Retina (tissue), 1 donor: ENCODE data around the gene PRKCE.

Source experiments
- DNase-seq: peaks from one replicate; pipeline ENCODE4 v3.0.0-alpha.2; 2016

Gene PRKCE

DNA sequence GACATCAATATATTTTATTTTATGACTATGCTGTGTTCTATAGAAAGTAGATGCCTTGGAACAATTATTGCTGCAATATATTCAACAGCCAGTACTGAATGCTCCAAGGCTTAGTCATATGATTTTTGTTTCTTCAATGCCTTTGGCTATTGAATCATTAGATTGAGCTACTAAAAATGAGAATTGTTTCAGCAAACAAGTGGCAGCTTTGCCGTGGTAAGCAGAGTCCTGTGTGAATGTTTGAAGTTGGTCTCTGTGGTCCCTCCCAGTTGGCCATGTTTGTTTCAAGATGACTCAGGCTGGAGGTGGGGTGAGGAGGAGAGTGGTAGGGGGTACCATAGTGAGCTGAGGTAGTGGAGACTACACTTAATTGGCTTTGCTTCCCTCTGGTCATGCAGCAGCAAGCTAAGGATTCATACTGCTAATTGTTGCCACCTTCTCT is 447.2 kb downstream of the PRKCE start:
- DNase-seq = no peak

GRCh38 chr2:46101557-46102220 is 450.2 kb downstream of the PRKCE start:
- no peak for DNase-seq

- DNase-seq = no peak
These were observed 455.2 kb downstream of the PRKCE start for GRCh38 chr2:46106690-46107089.

DNA sequence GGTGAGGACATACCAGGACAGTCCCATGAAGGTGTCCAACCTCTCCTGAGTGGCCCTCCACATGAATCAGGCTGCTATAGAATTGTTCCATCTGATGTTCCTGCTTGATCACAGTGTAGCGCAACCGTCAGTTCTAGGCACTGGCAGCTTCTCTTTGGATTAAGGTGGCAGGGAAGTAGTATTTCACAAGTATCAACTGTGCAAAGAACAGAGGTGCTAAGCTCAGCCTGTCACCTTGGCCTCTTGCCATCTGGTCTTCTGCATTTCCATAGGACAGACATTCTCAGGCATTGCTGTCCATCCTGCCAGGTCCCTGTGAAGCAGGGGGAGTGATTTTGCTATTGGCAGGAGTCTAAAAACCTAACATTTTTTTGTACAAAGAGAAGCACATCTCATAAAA is 463.5 kb downstream of the PRKCE start:
- DNase-seq = no peak

DNA sequence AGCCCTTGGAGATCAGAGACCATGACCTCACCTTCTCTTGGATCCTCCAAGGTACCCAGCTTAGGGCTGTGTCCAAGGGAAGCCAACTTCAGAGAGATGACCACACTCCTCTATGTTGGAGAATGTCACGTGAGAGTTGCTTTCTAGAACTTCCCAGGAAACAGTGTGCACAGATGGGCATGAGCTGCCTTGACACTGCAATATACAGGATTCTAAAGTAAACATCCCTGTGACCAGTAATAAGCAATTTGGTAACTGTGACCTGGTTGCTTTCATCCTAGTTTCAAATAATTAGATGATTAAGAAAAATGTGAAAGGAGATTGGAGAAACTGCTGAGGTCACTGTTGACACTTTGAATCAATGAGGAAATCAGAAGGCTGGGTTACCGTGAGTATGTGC is 464.7 kb downstream of the PRKCE start:
- DNase-seq = no peak

GRCh38 chr2:46116553-46116991 is 465.1 kb downstream of the PRKCE start:
- DNase-seq = peak; percentile 30

DNA sequence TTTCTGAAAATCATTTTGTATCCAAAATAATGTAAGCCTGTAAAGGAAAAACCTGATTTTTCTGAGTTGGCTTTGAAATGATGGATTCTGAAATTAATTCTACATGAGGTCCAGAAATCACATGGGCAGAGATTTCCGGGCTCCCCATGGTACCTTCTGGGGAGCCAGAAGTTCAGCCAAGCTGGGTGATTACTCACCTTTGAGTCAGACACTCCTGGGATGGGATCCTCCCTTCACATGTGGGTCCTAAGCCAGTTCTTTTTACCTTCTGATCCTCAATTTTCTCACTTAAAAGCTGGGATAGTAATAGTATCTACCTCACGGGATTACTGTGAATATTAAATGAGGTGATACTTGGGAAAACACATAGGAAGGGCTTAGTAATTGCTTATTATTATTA is 465.9 kb downstream of the PRKCE start:
- no peak for DNase-seq

GRCh38 chr2:46117994-46118393 is 466.5 kb downstream of the PRKCE start:
- DNase-seq = no peak

DNA sequence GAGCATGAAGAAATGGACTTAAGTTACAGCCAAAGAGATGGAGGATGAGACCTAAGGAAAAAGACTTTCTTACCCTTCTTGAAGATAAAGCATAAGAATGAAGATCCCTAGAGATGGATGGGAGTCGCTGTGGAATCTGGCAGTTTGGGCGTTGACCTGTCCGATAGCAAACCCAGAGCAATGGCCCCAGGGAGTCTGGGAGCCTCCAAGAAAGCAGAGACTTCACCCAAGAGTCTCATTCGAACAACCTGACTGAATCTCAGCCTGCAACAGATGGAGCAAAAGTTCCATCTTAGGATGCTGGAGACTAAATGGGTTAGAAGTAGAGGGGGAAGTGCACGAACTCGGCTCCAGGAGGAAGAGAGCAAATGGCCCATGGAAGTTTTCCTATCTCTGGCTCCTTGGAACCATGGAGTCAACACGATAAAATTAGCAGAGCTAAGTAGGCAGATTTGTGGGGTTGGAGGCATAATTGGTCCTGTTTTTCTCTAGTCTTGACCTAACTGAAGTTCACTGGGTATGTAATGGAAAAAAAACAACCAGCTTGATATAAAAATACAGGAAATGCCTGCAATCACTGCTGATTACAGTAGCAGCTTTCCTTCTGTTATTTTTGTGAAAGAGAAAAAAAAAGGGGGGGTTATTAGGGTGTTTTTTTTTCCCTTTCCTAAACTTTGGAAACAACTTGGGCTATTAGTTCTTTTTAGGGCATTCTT is 467.3 kb downstream of the PRKCE start:
- no peak for DNase-seq

DNA sequence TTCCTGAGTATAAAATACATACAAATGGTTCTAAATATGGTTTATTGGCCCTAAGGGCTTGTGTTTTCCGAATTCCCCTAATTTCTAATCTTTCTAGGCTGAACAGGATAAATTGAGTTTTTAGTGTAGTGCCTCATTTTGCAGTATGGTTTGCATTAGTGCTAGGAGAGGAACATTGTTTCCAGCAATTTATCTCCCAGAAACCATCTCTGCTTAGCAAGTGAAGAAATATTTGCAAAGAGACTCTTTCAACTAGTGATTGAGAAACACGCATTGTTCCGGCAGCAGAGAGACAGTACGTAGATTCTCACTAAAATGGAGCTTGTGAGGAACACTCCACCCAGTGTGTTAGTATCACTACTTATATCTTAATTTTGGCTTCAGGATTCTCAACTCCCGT is 468.0 kb downstream of the PRKCE start:
- no peak for DNase-seq

GRCh38 chr2:46120792-46121555 is 469.5 kb downstream of the PRKCE start:
- DNase-seq = no peak

- DNase-seq = no peak
These were observed 471.0 kb downstream of the PRKCE start for GRCh38 chr2:46122318-46122976.

DNA sequence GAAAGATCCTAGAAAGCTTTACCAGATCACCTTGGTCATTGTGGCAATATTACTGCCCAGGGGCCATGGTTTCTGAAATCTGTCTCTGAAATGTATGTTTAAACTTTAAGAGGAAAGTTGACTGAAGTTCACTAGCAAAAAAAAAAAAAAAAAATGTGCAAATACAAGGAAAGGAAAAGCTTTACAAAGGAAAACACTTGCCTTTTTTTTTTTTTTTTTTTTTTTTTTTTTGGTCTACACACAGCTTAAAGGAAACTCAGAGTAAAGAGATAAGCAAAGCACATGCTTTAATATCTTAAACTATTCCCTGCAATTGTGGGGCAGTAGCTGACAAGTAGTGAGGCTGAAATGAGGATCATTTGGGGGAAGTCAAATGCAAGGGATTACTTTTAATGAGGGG is 471.5 kb downstream of the PRKCE start:
- no peak for DNase-seq

DNA sequence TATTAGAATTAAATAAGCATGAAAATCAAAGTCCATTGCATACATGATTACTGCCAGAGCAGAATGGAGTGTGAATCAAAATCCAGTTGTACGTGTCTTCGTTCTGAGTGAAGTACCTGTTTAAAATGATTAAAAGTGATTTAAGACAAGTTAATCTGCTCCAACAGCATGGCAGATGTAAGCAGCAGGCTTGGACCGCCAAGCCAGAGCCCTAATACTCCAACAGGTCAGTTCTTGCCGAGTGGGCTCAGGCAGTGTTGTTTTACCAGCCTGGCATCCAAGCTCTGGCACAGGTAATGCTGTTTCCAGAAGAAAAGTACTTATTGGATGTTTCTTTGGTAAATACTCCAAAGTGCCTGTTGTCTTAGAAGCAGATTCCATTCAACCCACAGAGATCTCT is 474.3 kb downstream of the PRKCE start:
- no peak for DNase-seq

DNA sequence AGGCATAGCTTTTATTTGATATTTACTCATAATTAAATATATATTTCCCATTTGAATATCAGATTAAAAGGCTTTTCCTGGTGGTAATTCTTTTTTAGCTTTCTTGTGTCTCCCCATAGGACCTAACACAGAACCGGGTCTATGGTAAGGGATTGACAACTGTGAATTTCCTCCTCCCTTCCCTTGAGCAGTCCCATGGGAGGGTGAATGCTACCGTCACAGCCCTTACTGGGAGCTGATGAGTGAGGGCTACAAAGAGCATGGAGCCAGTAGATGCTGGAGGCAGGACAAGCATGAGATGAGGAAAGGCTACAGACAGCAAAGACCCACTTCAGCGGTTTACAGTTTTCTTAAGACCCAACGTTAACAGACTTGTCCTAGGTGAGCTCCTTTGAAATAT is 475.1 kb downstream of the PRKCE start:
- no peak for DNase-seq

GRCh38 chr2:46127176-46127575 is 475.7 kb downstream of the PRKCE start:
- no peak for DNase-seq

DNA sequence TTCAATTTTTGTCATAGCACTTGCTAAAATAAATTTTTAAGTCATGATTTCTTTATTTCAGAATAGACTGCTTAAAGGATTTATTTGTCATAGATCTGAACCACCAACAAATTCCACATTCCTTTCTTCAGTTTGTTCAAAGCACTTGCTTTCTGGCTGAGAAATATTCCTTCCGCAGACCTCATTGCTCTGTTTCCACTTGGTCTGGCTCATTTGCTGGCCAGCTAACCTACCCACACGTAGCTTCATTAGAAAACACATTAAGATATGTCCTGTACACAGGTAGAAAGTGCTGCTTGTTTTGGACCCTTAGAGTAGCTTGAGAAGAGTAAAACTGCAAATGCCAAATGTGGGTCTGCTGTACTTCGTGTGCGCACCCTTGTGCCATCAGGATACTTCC is 479.0 kb downstream of the PRKCE start:
- DNase-seq = no peak

GRCh38 chr2:46132996-46133395 is 481.5 kb downstream of the PRKCE start:
- DNase-seq = no peak

GRCh38 chr2:46134531-46135227 is 483.2 kb downstream of the PRKCE start:
- DNase-seq = no peak

DNA sequence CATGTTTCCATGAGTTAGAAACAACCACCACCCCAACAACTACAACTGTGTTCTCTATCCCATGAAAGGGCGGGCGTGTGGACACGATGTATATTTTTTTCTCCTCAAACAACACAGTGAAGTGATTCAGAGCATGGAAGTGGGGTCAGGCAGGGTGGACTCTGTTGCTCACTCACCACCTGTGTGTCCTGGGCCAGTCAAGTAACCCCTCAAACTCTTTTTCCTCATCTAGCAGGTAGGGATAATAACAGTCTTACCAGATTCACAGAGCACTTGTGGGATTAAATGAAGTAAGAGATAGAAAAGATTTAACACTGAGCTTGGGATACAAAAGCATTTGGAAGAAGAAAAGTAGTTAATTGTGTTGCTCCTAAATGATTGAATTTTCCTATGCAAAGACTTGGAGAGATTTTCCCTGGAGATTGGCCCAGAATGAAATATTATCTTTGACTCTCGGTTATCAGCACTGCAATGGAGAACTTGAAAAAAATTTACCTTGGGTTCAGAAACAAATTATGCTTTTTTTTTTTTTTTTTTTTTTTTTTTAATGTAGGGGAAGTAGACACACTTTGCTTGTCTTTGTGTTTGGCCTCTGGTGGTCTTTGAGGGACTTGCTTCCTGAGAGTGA is 483.9 kb downstream of the PRKCE start:
- DNase-seq = no peak

DNA sequence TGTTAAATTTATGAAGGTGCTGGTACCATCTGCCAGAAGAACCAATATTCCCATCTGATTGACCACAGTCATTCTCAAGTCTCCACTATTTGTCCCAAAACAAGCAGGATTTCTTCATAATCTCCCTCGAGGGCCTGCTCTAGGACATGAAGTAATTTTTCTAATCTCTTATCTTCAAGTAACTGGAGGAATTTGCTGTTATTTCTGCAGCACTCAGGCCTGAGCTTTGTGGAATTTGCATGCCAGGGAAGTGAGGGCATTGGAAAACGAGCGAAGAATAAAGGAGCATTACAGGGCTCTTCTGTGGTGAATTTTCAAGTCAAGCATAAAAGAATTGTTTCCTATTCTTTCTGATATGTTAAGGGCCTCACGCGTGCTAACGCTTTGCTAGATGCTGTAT is 484.5 kb downstream of the PRKCE start:
- peak; percentile 24 for DNase-seq

- no peak for DNase-seq
These were observed 485.0 kb downstream of the PRKCE start for GRCh38 chr2:46136481-46136880.
